Hepatocyte (in vitro differentiated cells): ENCODE results near the gene DDX19B.
"Not testable (repeated sequence)": the region's sequence is repeated elsewhere in the genome, so short reads cannot be mapped to it uniquely, and the experiment has no call there.

Source experiments
- EZH2 ChIP-seq: fragments of 200-600 bp; sonication (generic); IDR thresholded peaks from 2 replicates; pipeline ENCODE4 v1.6.1; 2016; ENCODE audit warnings: antibody characterized with exemption, mild to moderate bottlenecking, borderline replicate concordance
- TF ChIP-seq, protein P1 (sequence below): fragments of 200-600 bp; sonication (generic); IDR thresholded peaks from 2 replicates; pipeline ENCODE4 v1.5.1; 2016; ENCODE audit warnings: antibody characterized with exemption, mild to moderate bottlenecking; ENCODE audit not compliant: poor library complexity

DNA sequence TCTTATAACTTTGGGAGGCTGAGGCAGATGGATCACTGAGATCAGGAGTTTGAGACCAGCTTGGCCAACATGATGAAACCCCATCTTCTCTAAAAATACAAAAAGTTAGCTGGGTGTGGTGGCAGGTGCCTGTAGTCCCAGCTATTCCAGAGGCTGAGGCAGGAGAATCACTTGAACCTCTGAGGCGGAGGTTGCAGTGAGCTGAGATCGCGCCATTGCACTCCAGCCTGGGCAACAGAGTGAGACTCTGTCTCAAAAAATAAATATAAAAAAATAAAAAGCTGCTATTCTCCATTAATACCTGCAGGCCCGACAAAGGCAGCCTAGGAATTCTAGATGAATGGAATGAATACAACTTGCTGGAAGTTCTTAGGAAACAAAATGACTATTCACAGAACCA, 49.3 kb upstream of the DDX19B start:
- TF ChIP-seq, protein P1, sequence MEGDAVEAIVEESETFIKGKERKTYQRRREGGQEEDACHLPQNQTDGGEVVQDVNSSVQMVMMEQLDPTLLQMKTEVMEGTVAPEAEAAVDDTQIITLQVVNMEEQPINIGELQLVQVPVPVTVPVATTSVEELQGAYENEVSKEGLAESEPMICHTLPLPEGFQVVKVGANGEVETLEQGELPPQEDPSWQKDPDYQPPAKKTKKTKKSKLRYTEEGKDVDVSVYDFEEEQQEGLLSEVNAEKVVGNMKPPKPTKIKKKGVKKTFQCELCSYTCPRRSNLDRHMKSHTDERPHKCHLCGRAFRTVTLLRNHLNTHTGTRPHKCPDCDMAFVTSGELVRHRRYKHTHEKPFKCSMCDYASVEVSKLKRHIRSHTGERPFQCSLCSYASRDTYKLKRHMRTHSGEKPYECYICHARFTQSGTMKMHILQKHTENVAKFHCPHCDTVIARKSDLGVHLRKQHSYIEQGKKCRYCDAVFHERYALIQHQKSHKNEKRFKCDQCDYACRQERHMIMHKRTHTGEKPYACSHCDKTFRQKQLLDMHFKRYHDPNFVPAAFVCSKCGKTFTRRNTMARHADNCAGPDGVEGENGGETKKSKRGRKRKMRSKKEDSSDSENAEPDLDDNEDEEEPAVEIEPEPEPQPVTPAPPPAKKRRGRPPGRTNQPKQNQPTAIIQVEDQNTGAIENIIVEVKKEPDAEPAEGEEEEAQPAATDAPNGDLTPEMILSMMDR = not testable (repeated sequence)
- TF ChIP-seq EZH2 = not testable (repeated sequence)
